GM13977 (cell line): ENCODE results near the gene CBX8.

ENCODE experiments used
- DNase-seq: peaks from one replicate; pipeline ENCODE4 v3.0.0; 2012; ENCODE audit warnings: low spot score
- in situ Hi-C: fragments of 300-500 bp; cut with MboI; formaldehyde crosslinking; loops from one replicate; pipeline ENCODE4 v1.12.0; 2022; ENCODE audit warnings: low sequenced_read_pairs, low pct_unique_long_range_greater_than_20kb, mixed read lengths, inconsistent platforms; ENCODE audit not compliant: unreplicated experiment
- TF ChIP-seq, protein P1 (sequence below): IDR thresholded peaks from 2 replicates; pipeline ENCODE4 v1.5.1; 2012; ENCODE audit warnings: mild to moderate bottlenecking, control low read depth; ENCODE audit not compliant: insufficient read depth; ENCODE audit errors: extremely low read depth, missing control alignments

CBX8 gene

GRCh38 chr17:79839356-79840268 lies 42.7 kb upstream of the CBX8 start, which contains the start of gene CBX4:
TSS of gene CBX4 (minus strand) at chr17:79839440. CDS start at chr17:79839251, 189 bp downstream.
- TF ChIP-seq, protein P1, sequence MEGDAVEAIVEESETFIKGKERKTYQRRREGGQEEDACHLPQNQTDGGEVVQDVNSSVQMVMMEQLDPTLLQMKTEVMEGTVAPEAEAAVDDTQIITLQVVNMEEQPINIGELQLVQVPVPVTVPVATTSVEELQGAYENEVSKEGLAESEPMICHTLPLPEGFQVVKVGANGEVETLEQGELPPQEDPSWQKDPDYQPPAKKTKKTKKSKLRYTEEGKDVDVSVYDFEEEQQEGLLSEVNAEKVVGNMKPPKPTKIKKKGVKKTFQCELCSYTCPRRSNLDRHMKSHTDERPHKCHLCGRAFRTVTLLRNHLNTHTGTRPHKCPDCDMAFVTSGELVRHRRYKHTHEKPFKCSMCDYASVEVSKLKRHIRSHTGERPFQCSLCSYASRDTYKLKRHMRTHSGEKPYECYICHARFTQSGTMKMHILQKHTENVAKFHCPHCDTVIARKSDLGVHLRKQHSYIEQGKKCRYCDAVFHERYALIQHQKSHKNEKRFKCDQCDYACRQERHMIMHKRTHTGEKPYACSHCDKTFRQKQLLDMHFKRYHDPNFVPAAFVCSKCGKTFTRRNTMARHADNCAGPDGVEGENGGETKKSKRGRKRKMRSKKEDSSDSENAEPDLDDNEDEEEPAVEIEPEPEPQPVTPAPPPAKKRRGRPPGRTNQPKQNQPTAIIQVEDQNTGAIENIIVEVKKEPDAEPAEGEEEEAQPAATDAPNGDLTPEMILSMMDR, result peak; percentile 71
- in situ Hi-C loops, result loop anchor here (10.0 kb wide), 1 partner anchor 45 kb away; the partner anchor contains the start of gene CBX8
- peak; percentile 98 for DNase-seq

- TF ChIP-seq, protein P1, result no peak
- DNase-seq, result peak; percentile 64
- in situ Hi-C loops, result no loop called here
Measured at GRCh38 chr17:79838522-79839274, 41.8 kb upstream of the CBX8 start.

DNA sequence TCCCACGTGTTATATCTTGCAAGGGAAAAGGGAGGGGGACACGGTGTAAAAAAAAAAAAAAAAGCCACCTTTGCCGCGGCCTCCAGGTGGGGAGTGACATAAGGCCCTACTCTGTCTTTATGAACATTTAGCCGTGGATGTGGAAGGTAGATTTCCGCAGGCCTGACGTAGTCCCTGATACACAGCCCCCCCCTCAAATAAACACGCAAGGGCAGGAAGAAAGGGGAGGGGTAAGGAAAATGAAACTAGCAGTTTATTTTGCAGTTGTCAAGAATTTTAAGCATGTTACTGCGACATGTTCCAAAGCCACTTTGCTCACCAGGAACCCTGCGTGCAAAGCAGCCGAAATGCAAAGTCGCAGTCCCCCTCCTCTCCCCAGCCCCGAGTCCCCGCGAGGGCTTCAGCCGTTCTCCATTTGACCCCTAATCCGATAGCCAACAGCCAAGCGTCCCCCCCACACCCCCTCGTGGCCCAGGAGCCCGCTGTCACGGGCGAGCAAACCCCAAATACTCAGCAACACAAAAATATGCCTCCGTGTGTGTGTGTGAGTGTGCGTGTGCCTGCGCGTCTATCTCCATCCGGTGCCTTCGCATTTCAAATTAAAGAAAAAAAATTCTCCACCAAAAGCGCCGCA lies 41.1 kb upstream of the CBX8 start:
- TF ChIP-seq, protein P1, result no peak
- in situ Hi-C loops, result no loop called here
- no peak for DNase-seq

- TF ChIP-seq, protein P1, result no peak
- peak; percentile 86 for DNase-seq
- in situ Hi-C loops, result no loop called here
Measured at GRCh38 chr17:79836972-79837887, 40.4 kb upstream of the CBX8 start.

- in situ Hi-C loops, result no loop called here
- TF ChIP-seq, protein P1, result no peak
- DNase-seq, result no peak
Measured at GRCh38 chr17:79836510-79836971, 39.7 kb upstream of the CBX8 start.
